Measurements from ENCODE around the gene TTC1. TPM values are rescaled to one million over a fixed set of nuclear protein-coding genes. Genes with fewer than 3 reads are reported as not detected.

Gene TTC1
- total and polyA plus RNA-seq, 2 of the 8 experiments (the other 6 are each of a cell fraction or from before 2014, with no cell fraction given) = 25.1 to 63.9 TPM

GRCh38 chr5:160064995-160065614 lies 56.2 kb downstream of the TTC1 start:
- no peak overlapping the region for H3K4ac ChIP-seq (replicated peaks; ENCODE audit: insufficient read length, low read depth, low read length)
- H3K4me1 ChIP-seq (replicated peaks in 1 of 4; ENCODE audit: control insufficient read depth in 3 of 4, insufficient read depth in 4 of 4, low read length in 3 of 4) = peaks cover 4 to 11% (median 5%) of the 10 kb centered on the region in 4 experiments; a peak in 5 of 7 replicates
- WGBS, 2 experiments (ENCODE audit: extremely low coverage in 1 of 2, insufficient coverage in 1 of 2, insufficient read length in 1 of 2, insufficient replicate concordance in 2 of 2, low coverage in 1 of 2, low lambda C conversion rate in 2 of 2, missing lambda C conversion rate in 1 of 2) = 88% methylated on average over 9 of the region's 9 CpGs; no CpG with 5 or more reads in 1 of the 2 experiments
- H2BK20ac ChIP-seq (ENCODE audit: low read length) = no peak overlapping the region
- H3K27ac ChIP-seq (ENCODE audit: low read depth, low read length) = no peak overlapping the region
- no peak overlapping the region for H2AK5ac ChIP-seq (ENCODE audit: low read depth, low read length)
- H3K9ac ChIP-seq (replicated peaks in 1 of 4; ENCODE audit: extremely low read depth in 1 of 4, low read depth in 3 of 4, low read length in 3 of 4) = no peak overlapping the region; a peak in 1 of 7 replicates
- no peak overlapping the region for H3K14ac ChIP-seq (ENCODE audit: insufficient read length)
- no peaks in the 10 kb centered on the region for H3K79me2 ChIP-seq (ENCODE audit: control insufficient read depth in 1 of 2, insufficient read depth in 2 of 2, low read length in 2 of 2)
- H2BK5ac ChIP-seq (ENCODE audit: low read depth, low read length) = no peak overlapping the region
- H3K79me1 ChIP-seq (ENCODE audit: low read depth, low read length) = no peaks in the 10 kb centered on the region; the same call in 1 of the 2 replicates
- H2BK120ac ChIP-seq (replicated peaks; ENCODE audit: low read depth, low read length) = no peak overlapping the region
- no peak overlapping the region for H3K4me2 ChIP-seq (ENCODE audit: insufficient read depth in 1 of 2, low read depth in 2 of 2, low read length in 2 of 2)
- H3K18ac ChIP-seq (ENCODE audit: extremely low read depth, low read length) = no peak overlapping the region
- H3K23me2 ChIP-seq (ENCODE audit: low read depth, low read length) = no peaks in the 10 kb centered on the region
- H3K27me3 ChIP-seq (replicated peaks in 1 of 4; ENCODE audit: control insufficient read depth in 3 of 4, extremely low read depth in 1 of 4, insufficient read depth in 3 of 4, low read length in 3 of 4) = no peaks in the 10 kb centered on the region
- H3K4me3 ChIP-seq (ENCODE audit: extremely low read depth in 1 of 4, insufficient read depth in 2 of 4, low read depth in 3 of 4, low read length in 4 of 4) = no peak overlapping the region
- H3K9me3 ChIP-seq (ENCODE audit: insufficient read depth in 2 of 2, low read depth in 1 of 2, low read length in 1 of 2) = no peaks in the 10 kb centered on the region
- ChIA-PET POLR2A (ENCODE audit: partially characterized antibody) (interaction anchor here (1.5 kb wide), 1 partner anchor 228 kb away, joined by 3 read pairs; no protein-coding TSS in a partner anchor), CTCF (ENCODE audit: partially characterized antibody) (interaction anchor here (0.9 to 8.0 kb wide), 4 partner anchors 15 to 179 kb away, joined by 3 to 52 read pairs (median 4); no protein-coding TSS in a partner anchor)
- FAIRE-seq (no peak), DNase-seq (ENCODE audit: low read depth in 1 of 2, low spot score in 2 of 2) (no peak)
- H4K20me1 ChIP-seq (replicated peaks in 1 of 2; ENCODE audit: control insufficient read depth in 1 of 2, insufficient read depth in 2 of 2, low read length in 2 of 2) = no peaks in the 10 kb centered on the region
- no peak overlapping the region for H2AFZ ChIP-seq (ENCODE audit: low read length)
- H4K5ac ChIP-seq (ENCODE audit: insufficient read length, low read depth, low read length) = no peak overlapping the region
- no peak overlapping the region for H4K8ac ChIP-seq (ENCODE audit: extremely low read depth, insufficient read depth, low read length)
- H3K36me3 ChIP-seq (ENCODE audit: control insufficient read depth in 2 of 4, insufficient read depth in 4 of 4, low read length in 3 of 4) = peaks cover 0 to 21% (median 4%) of the 10 kb centered on the region in 4 experiments; a peak in 3 of 8 replicates
- no peak overlapping the region for H4K91ac ChIP-seq (replicated peaks; ENCODE audit: insufficient read length, low read length)
- no peak overlapping the region for H2BK15ac ChIP-seq (ENCODE audit: low read length)
- H3K56ac ChIP-seq (replicated peaks; ENCODE audit: insufficient read length, low read depth, low read length) = no peak overlapping the region
- H3K23ac ChIP-seq (ENCODE audit: insufficient read length) = no peak overlapping the region
- no peak overlapping the region for H2BK12ac ChIP-seq (ENCODE audit: low read depth, low read length)
- TF ChIP-seq MAX (IDR thresholded peaks at IDR 0.05) (no peak), RAD21 (IDR thresholded peaks at IDR 0.05 in 1 of 2, conservative IDR thresholded peaks at IDR 0.05 in 1 of 2; ENCODE audit: low read depth in 2 of 2, low read length in 2 of 2) (no peak), CHD2 (IDR thresholded peaks at IDR 0.05; ENCODE audit: low read length) (no peak), HDAC2 (IDR thresholded peaks at IDR 0.05; ENCODE audit: borderline replicate concordance in 1 of 2, low read depth in 2 of 2, low read length in 2 of 2) (no peak), EZH2 (IDR thresholded peaks at IDR 0.05; ENCODE audit: low read depth, low read length, severe bottlenecking) (no peak), EGR1 (IDR thresholded peaks at IDR 0.05; ENCODE audit: borderline replicate concordance, low read depth, low read length) (no peak), POU5F1 (IDR thresholded peaks at IDR 0.05; ENCODE audit: low read depth, low read length) (no peak), GTF2F1 (IDR thresholded peaks at IDR 0.05; ENCODE audit: borderline replicate concordance, low read depth, low read length) (no peak), CBX5 (IDR thresholded peaks at IDR 0.05; ENCODE audit: low read depth, low read length) (no peak), CBX8 (IDR thresholded peaks at IDR 0.05; ENCODE audit: borderline replicate concordance, low read depth, low read length) (no peak)
- TF ChIP-seq, protein P1, sequence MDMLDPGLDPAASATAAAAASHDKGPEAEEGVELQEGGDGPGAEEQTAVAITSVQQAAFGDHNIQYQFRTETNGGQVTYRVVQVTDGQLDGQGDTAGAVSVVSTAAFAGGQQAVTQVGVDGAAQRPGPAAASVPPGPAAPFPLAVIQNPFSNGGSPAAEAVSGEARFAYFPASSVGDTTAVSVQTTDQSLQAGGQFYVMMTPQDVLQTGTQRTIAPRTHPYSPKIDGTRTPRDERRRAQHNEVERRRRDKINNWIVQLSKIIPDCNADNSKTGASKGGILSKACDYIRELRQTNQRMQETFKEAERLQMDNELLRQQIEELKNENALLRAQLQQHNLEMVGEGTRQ (IDR thresholded peaks at IDR 0.05; ENCODE audit: low read length) = no peak

Data from H1 (cell line).